GM10248 (cell line): ENCODE data around the gene ARAP2.

ENCODE experiments used
- CTCF ChIA-PET: fragments of 300-600 bp; sonication (Branson Sonifier 250); formaldehyde crosslinking; extraction: SDS; loops from one replicate; lab custom pipeline; 2021; ENCODE audit warnings: antibody characterized with exemption; lab: Yijun Ruan, JAX
- POLR2A ChIA-PET: fragments of 350-650 bp; sonication (Branson Sonifier 250); formaldehyde crosslinking; extraction: SDS; loops from one replicate; lab custom pipeline; 2020; ENCODE audit warnings: antibody characterized with exemption; lab: Yijun Ruan, JAX
- DNase-seq: peaks from one replicate; pipeline ENCODE4 v3.0.0; 2012; ENCODE audit errors: extremely low spot score
- CTCF ChIP-seq: IDR thresholded peaks from 2 replicates; pipeline ENCODE4 v1.5.1; 2012; ENCODE audit warnings: mild to moderate bottlenecking, low read depth; ENCODE audit errors: extremely low read depth, missing control alignments, control extremely low read depth

ARAP2 gene

GRCh38 chr4:36277533-36277932 is 33.2 kb upstream of the ARAP2 start:
- no peak for TF ChIP-seq CTCF
- DNase-seq: peak; percentile 30
- ChIA-PET CTCF (interaction anchor here (0.9 to 1.7 kb wide), 5 partner anchors 9 to 51 kb away, joined by 3 to 7 read pairs (median 3); no protein-coding TSS in a partner anchor), POLR2A (no interaction called here)

- POLR2A ChIA-PET: no interaction called here
- CTCF ChIA-PET: interaction anchor here (1.3 kb wide), 1 partner anchor 18 kb away, joined by 4 read pairs; no protein-coding TSS in a partner anchor
- no peak for TF ChIP-seq CTCF
- no peak for DNase-seq
Measured at GRCh38 chr4:36274158-36274557, 29.8 kb upstream of the ARAP2 start.

- ChIA-PET CTCF (interaction anchor here (3.9 kb wide), 1 partner anchor 8 kb away, joined by 13 read pairs; the partner anchor contains the start of gene DTHD1), POLR2A (no interaction called here)
- no peak for TF ChIP-seq CTCF
- DNase-seq: no peak
Measured at GRCh38 chr4:36273276-36273675, 29.0 kb upstream of the ARAP2 start.

- no peak for TF ChIP-seq CTCF
- CTCF ChIA-PET: interaction anchor here (0.6 to 3.9 kb wide), 6 partner anchors 11 to 32 kb away, joined by 3 to 24 read pairs (median 4); partner anchors contain the start of gene DTHD1
- POLR2A ChIA-PET: no interaction called here
- no peak for DNase-seq
Measured at GRCh38 chr4:36269533-36270173, 25.3 kb upstream of the ARAP2 start.

- ChIA-PET POLR2A (no interaction called here), CTCF (interaction anchor here (0.6 to 3.9 kb wide), 5 partner anchors 10 to 63 kb away, joined by 3 to 24 read pairs (median 6); partner anchors contain the start of gene DTHD1)
- DNase-seq: no peak
- TF ChIP-seq CTCF: no peak
Measured at GRCh38 chr4:36269101-36269500, 24.8 kb upstream of the ARAP2 start.

GRCh38 chr4:36267486-36268268 is 23.4 kb upstream of the ARAP2 start:
- POLR2A ChIA-PET: no interaction called here
- no peak for TF ChIP-seq CTCF
- CTCF ChIA-PET: interaction anchor here (0.8 to 3.8 kb wide), 15 partner anchors 9 to 75 kb away, joined by 3 to 24 read pairs (median 4); partner anchors contain the start of genes ARAP2 and DTHD1
- no peak for DNase-seq
